GM19238 (cell line): ENCODE measurements around the gene TMEM220.
A peak's percentile ranks its signal among the peaks of the same experiment; 100 is the strongest.
"Not testable (repeated sequence)": the region's sequence is repeated elsewhere in the genome, so short reads cannot be mapped to it uniquely, and the experiment has no call there.

Experiments
- DNase-seq: peaks from one replicate; pipeline ENCODE4 v3.0.0; 2011; ENCODE audit warnings: low spot score; ENCODE audit not compliant: insufficient read length

Gene TMEM220

DNA sequence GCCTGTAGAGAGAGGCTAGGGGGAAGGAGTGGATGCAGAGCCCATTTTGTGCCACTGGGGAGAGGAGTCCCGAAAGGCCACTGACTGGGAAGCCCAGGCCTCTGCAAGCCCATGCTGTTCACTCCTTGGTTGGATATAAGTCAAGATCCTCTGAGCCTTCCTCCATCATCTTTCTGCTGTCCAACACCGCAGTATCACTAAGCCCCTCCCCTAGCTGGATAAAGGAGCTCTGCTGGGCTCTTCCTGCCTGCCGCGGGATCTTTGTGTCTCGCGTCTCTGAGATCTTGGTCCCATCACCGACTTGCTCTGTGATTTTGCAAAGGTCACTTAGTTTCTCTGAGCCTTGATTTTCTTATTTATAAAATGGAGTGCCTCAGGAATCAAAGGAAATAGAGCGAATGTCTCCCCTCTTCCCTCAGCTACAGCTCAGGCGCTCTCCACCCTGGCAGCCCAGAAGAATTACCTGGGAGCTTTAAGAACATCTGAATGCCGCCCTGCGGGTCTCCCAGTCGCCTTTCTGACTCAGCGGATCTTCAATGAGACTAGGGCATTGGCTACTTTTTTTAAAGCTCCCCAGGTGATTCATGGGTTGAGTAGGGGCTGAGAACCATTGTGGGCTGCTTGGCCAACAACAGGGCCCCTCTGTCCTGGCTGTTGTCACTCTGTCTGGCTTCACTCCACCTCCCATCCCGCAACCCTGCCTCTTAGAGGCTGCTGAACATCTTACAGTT lies 25.2 kb upstream of the TMEM220 start:
- DNase-seq = no peak

DNA sequence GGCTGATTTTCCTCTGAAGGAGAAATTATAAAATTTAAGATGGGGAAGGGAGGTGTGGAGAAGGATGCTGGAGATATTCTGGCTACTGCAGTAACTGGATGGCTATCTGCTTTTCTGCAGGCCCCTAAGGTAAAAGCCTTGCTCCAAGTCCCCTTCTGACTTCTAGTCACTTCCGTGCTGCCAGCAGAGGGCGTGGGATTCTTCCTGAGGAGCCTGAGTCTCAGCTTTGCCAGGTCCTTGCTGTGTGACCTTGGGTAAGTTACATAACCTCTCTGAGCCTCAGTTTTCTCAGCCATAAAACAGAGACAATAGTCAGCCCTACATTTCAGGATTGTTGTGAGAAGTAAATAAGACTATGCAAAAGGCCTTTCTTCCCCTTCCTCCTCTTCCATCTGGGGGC lies 24.3 kb upstream of the TMEM220 start:
- DNase-seq = peak; percentile 26

DNA sequence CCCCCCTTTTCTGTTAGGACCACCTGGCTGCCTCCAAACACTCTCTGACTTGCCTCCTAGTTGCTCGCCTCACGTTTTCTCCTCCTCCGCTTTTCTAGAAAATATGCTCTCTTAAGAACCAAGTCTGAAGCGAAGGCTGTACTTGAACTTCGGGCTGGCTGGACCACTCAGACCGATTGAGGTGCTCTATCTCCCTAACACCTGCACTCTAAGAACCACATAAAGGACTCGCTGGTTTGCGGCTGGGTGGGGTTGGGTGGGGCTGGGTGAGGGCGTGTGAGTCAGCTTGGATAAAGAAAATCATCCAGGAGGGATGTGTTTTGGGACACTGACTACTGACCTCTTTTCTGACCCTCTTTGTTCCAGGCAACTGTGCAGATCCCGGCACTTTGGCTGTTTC lies 22.9 kb upstream of the TMEM220 start:
- no peak for DNase-seq

DNA sequence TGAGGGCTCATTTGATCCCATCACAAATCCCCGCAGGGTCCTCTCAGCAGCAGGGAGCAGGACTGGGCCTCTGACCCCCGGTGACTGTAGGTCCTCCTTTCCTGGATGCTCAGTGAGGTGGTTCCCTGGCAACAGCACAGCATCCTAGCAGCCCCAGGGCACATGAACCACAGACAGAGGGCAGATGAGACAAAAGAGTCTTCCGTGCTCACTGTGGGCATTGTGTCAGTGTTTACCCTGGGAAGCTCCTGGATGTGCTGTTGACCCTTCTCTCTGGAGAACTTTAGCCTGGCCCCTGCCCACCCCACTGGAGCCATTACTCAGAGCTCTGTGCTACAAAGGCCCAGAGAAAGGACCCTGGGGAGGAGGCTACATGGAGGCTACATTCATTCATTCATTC lies 21.7 kb upstream of the TMEM220 start:
- DNase-seq = no peak

DNA sequence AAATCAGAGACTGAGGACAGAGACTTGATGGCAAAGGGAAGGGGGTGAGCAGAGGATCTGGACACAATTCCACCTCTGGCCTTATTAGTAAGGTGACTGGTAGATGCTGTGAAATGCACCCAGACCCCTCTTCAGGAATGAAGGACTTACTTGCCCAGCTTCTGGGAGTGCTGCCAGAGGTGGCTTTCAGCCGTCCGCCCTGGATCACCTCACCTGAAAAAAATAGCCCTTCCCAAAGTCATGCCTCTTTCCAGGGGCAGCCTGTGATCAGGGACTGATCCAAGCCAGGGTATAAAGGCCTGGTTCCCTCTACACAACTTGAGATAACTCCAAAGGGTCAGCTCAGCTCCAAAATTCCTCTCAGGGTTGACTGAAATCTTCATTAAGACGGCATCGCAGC lies 20.4 kb upstream of the TMEM220 start:
- no peak for DNase-seq

DNA sequence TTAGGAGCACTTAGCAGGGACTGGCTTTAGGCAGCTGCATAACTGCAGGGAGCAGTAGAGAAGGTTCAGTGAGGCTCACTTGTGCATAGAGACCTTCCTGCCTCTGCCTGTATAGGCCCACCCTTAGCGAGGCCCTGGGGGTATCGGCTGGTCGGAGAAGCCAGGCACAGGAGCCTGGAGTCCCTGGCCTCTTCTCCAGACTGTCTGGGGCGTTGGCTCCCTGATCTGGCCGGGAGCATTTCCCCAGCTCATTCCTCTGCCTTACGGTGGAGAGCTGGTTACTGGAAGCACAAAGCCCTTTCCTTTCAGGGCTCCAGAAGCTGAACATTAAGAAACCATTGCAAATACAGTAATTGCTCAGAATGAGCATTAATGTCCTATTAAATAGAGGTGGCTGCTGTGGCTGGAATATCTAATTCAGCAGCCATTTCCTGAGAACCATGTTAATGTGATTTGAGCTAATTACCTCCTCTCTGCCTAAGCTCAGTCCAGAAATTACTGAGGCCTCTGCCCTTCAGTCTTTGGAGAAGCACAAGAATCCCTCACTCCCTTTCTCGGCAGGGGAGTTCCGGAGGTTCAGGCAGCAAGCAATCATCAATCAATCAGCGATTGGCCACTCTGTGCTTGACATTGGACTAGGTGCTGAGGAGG lies 18.8 kb upstream of the TMEM220 start:
- no peak for DNase-seq

DNA sequence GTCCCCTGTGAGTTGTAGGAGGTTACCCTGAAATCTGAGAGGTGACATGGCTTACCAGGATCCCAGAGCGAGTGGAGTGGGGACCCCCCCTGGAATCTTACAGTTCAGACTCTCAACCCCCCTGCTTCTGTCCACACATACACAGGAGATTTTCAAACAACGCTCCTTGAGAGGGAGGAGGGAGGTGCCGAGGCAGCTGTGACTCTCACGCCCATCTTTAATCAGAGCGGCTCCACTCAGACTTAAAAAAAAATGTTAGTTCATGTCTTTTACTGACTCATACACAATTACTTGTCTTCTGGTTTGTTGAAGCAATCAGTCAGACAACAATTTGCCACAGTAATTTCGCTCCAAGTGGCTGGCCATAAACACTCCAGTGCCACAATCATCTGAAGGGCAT lies 15.4 kb upstream of the TMEM220 start:
- DNase-seq = no peak

DNA sequence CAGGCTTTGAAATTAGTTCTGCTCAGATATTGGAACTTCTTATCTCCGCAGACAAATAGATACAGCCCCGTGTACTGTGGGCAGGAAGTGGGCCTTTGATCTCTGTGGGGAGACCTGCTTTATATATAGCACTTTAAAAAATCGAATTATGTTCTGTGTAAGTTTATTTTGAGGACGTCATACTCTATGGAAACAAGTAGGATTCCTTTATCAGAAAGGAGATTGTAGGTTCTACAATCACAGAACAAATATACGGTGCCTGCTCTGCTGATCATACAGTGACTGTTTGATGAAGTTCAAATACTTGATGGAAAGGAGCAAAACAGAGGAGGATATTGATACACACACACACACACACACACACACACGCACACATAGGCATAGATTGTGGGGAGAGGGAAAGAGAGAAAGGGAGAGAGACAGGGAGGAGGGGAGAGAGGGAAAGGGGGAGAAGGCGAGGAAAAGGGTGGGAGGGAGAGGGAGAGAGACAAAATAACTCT lies 14.7 kb upstream of the TMEM220 start:
- DNase-seq = no peak

DNA sequence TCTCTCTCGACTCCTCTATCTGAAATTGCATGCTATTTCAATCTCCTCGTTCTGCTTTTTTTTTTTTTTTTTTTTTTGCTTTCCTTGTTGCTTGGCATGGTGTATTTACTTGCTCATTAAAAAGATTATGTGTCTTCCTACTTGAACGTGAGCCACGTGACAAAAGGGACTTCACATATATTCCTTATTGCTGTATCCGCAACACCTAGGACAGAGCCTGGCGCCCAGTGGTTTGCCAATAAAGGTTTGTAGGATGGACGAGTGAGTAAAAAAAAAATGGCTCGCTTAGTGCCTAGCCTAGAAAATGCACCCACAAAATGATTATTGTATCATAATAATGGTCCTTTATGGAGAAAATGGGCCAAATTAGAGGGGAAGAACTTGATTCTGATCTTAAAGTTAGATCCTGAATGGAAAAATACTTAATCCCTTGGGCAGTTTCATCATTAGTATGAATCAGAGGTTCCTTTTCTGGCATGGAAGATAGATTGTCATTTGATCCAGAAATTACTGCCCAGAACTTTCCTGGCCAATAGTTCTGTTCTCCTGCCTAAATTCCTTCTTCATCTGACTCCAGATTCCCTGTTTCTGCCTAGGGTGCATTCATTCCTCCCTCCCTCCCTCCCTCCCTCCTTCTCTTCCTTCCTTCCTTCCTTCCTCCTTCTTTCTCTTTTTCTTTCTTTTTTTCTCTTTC lies 13.6 kb upstream of the TMEM220 start:
- no peak for DNase-seq

DNA sequence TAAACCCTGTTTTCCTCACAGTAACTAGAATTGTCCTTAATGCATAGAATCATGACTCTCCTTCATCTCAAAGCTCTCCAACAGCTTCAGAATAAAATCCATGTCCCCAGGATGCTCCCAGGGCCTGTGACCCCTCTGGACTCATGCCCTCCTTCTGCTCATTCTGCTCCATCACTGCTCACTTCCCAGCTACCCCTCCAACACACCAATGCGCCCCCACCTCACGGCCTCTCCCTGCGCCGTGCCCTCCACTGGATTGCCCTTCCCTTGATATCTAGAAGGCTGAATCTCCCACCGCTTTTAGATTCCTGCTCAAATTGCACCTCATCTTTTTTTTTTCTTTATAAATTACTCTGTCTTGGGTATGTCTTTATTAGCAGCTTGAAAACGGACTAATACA lies 12.6 kb upstream of the TMEM220 start:
- DNase-seq = no peak

DNA sequence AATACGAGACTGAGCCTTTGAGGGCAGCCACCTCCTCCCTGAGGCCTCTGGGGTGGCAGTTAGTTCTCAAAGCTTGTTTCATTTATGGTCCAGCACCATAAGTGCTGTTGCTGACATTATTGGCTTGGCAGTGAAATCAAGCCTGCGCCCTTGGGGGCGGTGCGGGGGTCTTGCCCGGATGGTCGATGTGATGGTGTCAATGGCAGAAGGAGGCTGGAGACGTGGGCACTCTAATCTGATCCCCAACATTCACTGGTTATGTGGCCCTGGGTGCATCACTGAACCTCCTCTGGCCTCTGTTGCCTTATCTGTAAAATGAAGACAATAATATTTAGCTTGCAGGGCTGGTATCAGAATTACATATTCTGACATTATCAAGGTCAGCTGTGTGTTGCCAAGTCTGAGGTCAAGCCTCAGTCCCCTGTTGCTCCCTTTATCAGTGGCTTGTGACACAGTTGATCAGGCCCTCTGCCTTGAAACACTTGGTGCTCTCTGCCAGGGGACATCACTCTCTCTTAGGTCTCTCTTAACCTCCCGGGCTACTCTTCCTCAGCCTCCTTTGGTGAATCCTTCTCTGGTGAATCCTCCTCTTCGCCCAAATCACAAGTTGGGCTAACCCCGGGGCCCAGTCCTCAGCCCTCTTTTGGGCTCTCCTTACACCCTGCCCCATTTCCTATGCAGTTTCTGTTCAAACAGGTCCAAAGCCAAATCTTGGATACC lies 11.8 kb upstream of the TMEM220 start:
- no peak for DNase-seq

DNA sequence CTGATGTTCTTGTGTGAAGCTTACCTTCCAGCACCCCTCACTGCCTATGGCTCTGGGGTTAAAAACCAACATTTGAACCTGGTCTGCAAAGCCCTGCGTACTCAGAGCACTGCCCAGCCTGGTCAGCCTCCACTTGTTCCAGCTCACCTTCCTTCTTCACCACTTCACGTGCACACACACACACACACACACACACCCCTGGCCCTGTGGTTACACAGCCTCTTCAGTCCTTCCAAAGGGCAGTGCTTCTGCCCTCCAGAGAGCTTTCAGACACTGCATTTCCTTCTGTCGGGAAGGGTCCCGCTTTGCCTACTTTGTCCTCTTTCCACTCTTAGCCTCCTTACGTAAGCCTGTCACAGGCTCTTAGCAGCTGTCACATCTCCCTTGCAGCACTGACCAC lies 9.6 kb upstream of the TMEM220 start:
- DNase-seq = no peak

DNA sequence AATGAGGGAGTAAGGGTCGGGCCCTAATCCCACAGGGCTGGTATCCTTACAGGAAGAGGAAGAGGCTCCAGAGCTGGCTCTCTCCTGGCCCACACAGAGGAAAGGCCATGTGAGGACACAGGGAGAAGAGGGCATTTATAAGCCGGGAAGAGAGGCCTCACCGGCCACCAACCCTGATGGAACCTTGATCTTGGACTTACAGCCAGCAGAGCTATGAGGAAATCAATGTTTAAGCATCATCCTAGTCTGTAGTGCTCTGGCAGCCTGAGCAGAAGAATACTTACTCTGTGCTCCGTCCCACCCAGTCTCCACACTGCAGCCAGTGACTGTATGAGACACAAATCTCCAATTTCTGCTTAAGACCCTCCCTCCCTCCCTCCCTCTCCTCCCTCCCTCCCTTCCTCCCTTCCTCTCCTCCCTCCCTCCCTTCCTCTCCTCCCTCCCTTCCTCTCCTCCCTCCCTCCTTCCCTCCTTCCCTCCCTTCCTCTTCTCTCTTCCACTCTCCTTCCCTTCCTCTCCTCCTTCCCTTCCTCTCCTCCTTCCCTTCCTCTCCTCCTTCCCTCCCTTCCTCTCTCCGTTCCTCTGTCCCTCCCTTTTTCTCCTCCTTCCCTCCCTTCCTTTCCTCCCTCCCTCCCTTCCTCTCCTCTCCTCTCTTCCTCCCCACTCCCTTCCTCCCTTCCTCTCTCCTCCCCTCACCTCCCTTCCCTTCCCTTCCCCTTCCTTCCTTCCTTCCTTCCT lies 8.9 kb upstream of the TMEM220 start:
- DNase-seq = no peak

DNA sequence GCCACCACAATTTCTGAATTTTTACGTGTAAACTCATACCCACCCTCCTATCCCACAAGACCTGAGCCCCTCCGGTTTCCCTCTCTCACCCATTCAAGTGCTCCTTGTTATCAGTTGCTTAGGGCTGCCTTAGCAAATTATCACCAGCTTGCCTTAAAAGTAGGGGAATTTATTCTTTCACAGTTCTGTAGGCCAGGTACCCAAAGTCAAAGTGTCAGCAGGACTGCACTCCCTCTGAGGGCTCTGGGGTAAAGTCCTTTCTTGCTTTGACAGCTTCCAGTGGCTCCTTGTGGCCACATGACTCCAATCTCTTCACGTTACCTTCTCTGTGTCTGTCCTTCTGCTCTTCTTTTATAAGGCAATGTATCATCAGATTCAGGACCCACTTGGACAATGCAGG lies 7.9 kb upstream of the TMEM220 start:
- no peak for DNase-seq

DNA sequence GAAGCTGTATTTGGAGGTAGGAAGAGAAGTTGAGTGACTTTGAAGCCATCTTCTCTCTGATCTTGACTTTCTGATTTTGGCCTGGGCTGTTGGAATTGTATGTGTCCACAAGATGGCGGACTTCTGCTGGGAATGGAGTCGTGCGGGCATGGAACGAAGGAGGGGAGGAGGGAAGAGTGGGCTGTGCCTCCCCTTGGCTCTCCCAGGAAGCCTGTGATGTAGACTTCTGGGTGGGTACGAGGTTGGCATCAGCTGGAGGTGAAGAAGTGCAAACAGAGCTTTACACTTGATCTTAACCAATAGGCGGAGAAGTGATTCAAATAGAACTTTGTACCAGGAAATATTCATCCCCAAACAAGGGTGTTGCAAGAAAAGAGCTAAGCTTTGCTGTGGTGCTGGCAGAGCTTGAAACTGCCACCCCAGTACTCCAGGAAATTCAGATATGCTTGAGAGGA lies 7.4 kb upstream of the TMEM220 start:
- peak; percentile 16 for DNase-seq

DNA sequence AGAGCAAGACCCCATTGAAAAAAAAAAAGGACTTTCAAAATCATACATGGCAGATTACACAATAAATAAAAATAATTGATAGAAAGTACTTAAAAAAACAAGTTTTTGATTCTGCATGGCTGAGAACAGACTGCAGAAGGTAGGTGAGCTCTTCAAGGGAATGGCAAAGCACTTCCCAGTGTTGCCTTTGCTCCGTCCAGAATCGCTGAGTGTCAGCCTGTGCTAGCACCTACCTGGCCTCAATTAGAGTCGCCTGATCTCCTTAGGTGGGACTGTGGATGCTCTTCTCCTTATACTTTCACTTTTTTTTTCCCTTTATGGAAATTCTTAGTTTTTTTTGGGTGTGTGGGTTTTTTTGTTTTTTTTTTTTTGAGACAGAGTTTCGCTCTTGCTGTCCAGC lies 6.0 kb upstream of the TMEM220 start:
- no peak for DNase-seq

DNA sequence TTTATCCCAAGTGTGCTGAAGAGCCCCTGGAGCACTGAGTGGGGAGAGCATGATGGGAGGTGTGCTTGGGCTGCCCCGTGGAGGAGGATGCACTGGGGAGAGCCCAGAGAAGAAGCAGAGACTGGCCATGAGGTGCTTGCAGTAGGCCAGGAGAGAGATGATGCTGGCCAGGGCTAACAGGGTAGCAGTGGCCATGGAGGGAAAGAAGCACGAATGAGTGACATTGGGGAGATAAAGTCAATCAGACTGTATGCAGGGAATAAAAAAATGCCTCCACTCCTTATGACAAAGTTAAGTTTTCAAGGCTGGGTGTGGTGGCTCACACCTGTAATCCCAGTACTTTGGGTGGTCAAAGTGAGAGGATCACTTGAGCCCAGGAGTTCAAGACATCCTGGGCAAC lies 5.4 kb upstream of the TMEM220 start:
- no peak for DNase-seq

DNA sequence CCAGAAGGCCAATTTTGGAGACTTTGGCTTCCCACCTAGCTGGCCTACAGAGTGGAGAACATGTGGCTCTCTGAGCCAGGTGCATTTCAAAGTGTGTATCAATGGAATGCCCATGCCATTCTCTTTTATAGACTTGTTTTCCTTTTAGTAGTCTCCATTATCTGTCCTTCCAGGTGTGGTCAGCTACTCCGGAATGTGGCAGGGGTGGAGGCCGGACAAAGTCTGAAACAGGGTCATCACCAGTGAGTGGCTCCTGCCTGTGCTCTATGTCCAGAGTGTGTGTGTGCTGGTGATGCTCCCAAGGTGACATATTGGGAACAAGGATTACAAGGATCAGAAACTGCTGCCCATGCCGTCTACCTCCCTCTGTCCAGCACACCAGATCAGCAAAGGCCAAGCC lies 3.8 kb upstream of the TMEM220 start:
- no peak for DNase-seq

DNA sequence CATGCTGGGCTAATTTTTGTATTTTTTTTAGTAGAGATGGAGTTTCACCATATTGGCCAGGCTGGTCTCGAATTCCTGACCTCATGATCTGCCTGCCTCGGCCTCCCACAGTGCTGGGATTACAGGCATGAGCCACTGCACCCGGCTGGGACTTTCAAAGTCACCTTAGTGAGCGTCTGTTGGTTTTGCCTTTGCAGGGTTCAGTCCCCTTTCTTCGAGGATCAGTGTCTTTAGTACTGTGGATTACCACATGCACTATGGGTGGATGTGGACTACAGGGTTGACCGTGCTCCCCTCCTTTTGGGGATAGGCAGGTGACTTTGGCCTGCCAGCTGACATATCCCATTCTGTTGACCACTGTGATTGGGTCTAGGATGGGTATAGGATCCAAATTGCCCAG lies 2.3 kb upstream of the TMEM220 start:
- not testable (repeated sequence) for DNase-seq

DNA sequence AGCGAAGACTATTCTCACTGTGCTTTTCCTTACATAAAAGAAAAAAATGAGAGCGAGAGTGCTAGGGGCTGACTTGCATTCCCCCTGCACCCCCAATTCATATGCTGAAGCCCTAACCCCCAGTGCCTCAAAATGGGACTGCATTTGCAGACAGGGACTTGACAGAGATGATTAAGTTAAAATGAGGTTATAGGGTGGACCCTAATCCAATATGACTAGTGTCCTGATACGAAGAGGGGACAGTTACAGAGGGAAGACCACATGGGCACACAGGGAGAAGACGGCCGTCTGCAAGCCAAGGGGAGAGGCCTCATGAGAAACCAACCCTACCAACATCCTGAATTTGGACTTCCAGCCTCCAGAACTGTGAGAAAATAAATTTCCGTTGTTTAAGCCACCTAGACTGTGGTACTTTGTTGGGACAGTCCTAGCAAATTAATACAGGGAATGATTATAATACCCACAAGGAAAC lies 1.6 kb upstream of the TMEM220 start:
- DNase-seq = no peak

DNA sequence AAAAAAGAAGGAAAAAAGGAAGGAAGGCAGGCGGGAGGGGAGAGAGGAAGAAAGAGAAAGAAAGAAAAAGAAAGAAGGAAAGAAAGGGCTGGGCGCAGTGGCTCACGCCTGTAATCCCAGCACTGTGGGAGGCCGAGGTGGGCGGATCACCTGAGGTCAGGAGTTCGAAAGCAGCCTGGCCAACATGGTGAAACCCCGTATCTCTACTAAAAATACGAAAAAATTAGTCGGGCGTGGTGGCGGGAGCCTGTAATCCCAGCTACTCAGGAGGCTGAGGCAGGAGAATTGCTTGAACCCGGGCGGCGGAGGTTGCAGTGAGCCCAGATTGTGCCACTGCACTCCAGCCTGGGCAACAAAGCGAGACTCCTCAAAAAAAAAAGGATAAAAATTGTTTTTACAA lies 424 bp upstream of the TMEM220 start:
- DNase-seq = not testable (repeated sequence)
